GM12878 (cell line): ENCODE data around the gene HSPB7. TPM values are rescaled to one million over a fixed set of nuclear protein-coding genes. Genes with fewer than 3 reads are reported as not detected.

Experiments used
- ATAC-seq: fragments of 200-7000 bp; cut with Tn5 transposase; 3 replicates; pipeline ENCODE4 v1.9.1; 2020; ENCODE audit warnings: mild to moderate bottlenecking, moderate library complexity
- BruUV-seq: library from RNA; stranded (reverse); fragments of 400-500 nt; replicated peaks from 2 replicates; lab custom pipeline; 2021; lab: Mats Ljungman, UMichigan
- CTCF ChIA-PET: fragments of 300-600 bp; sonication (Branson Sonifier 250); formaldehyde crosslinking; extraction: SDS; loops from one replicate; lab custom pipeline; 2021; ENCODE audit warnings: inconsistent platforms; lab: Yijun Ruan, JAX
- POLR2A ChIA-PET: fragments of 350-600 bp; formaldehyde crosslinking; extraction: SDS; loops from one replicate; lab custom pipeline; 2021; ENCODE audit warnings: inconsistent platforms; lab: Charles Lee
- RAD21 ChIA-PET: fragments of 300-600 bp; sonication (Branson Sonifier 250); formaldehyde crosslinking; loops from one replicate; lab custom pipeline; 2023; ENCODE audit warnings: antibody characterized with exemption; ENCODE audit not compliant: unreplicated experiment; lab: Charles Lee
- SMC1A ChIA-PET: fragments of 300-600 bp; sonication (Branson Sonifier 250); formaldehyde crosslinking; loops from one replicate; lab custom pipeline; 2023; ENCODE audit not compliant: unreplicated experiment, uncharacterized antibody; lab: Charles Lee
- DNase-seq: peaks from one replicate; pipeline ENCODE4 v3.0.0-alpha.2; 2011; ENCODE audit warnings: low read depth, low spot score
- FAIRE-seq: peaks from 3 replicates; lab custom pipeline; 2011; peaks lifted over from hg19 to GRCh38; lab: Jason Lieb, UNC
- H2AFZ ChIP-seq: 2 replicates; pipeline ENCODE4 v1.6.0; 2011; ENCODE audit warnings: low read depth, low read length, control low read depth; ENCODE audit not compliant: control insufficient read depth
- H3K27ac ChIP-seq: 2 replicates; pipeline ENCODE4 v1.5.1; 2011; ENCODE audit warnings: control low read depth; ENCODE audit not compliant: control insufficient read depth, insufficient read depth
- H3K27me3 ChIP-seq, 2 experiments: replicated peaks in 1 of 2; 2 replicates each; pipeline versions ENCODE4 v1.6.0 to v1.6.1; 2011; ENCODE audit warnings: low read length in 1 of 2; ENCODE audit not compliant: control insufficient read depth in 2 of 2, insufficient read depth in 2 of 2
- H3K36me3 ChIP-seq, 2 experiments: 2 replicates each; pipeline ENCODE4 v1.5.1; 2011; ENCODE audit warnings: low read length in 1 of 2; ENCODE audit not compliant: control insufficient read depth in 2 of 2, insufficient read depth in 2 of 2
- H3K4me1 ChIP-seq: 2 replicates; pipeline ENCODE4 v1.6.1; 2011; ENCODE audit warnings: mild to moderate bottlenecking, low read length, moderate library complexity, mixed read lengths; ENCODE audit not compliant: control insufficient read depth, insufficient read depth
- H3K4me2 ChIP-seq: 2 replicates; pipeline ENCODE4 v1.6.0; 2011; ENCODE audit warnings: control low read depth; ENCODE audit not compliant: control insufficient read depth, insufficient read depth
- H3K4me3 ChIP-seq: fragments of 200-600 bp; sonication (generic); 2 replicates; pipeline ENCODE4 v1.5.1; 2016
- H3K79me2 ChIP-seq: 2 replicates; pipeline ENCODE4 v1.6.0; 2011; ENCODE audit warnings: low read length; ENCODE audit not compliant: control insufficient read depth, insufficient read depth
- H3K9ac ChIP-seq: 2 replicates; pipeline ENCODE4 v1.8.0; 2011; ENCODE audit warnings: low read length, control low read depth, mixed read lengths; ENCODE audit not compliant: control insufficient read depth, insufficient read depth
- H3K9me3 ChIP-seq: replicated peaks from 3 replicates; pipeline ENCODE4 v1.5.1; 2011; ENCODE audit warnings: mild to moderate bottlenecking, low read length; ENCODE audit not compliant: control insufficient read depth, insufficient read depth
- H4K20me1 ChIP-seq: 2 replicates; pipeline ENCODE4 v1.6.0; 2011; ENCODE audit not compliant: control insufficient read depth, insufficient read depth
- CREM ChIP-seq: IDR thresholded peaks from 2 replicates; pipeline ENCODE4 v1.6.1; 2014; ENCODE audit warnings: antibody characterized with exemption, low read depth
- EP300 ChIP-seq, 2 experiments: fragments of 150-350 bp in 1 of 2; IDR thresholded peaks; 2 replicates each; pipeline ENCODE4 v1.6.1; 2011 to 2012; ENCODE audit warnings: low read depth in 2 of 2, low read length in 2 of 2, borderline replicate concordance in 1 of 2, improper control_type of control experiment in 1 of 2, inconsistent platforms in 1 of 2; ENCODE audit not compliant: control insufficient read depth in 1 of 2
- JUNB ChIP-seq: IDR thresholded peaks from 2 replicates; pipeline ENCODE4 v1.6.1; 2016; ENCODE audit warnings: antibody characterized with exemption, mild to moderate bottlenecking
- KDM1A ChIP-seq: fragments of 200-600 bp; sonication (generic); IDR thresholded peaks from 2 replicates; pipeline ENCODE4 v1.6.1; 2016; ENCODE audit warnings: borderline replicate concordance
- PRDM15 ChIP-seq: fragments of 450-650 bp; formaldehyde crosslinking; IDR thresholded peaks from 2 replicates; pipeline ENCODE4 v1.4.0; 2020; ENCODE audit warnings: mild to moderate bottlenecking, moderate library complexity
- RAD21 ChIP-seq: IDR thresholded peaks from 2 replicates; pipeline ENCODE4 v1.6.1; 2011; ENCODE audit warnings: mild to moderate bottlenecking, low read depth, low read length, moderate library complexity; ENCODE audit not compliant: insufficient read depth
- RBBP5 ChIP-seq: fragments of 200-600 bp; sonication (generic); conservative IDR thresholded peaks from 2 replicates; pipeline ENCODE4 v1.6.1; 2016
- SMARCA5 ChIP-seq: fragments of 450-650 bp; IDR thresholded peaks from 2 replicates; pipeline ENCODE4 v1.6.1; 2017; ENCODE audit warnings: mild to moderate bottlenecking
- STAT1 ChIP-seq: fragments of 450-650 bp; conservative IDR thresholded peaks from 2 replicates; pipeline ENCODE4 v1.6.1; 2014; ENCODE audit warnings: antibody characterized with exemption, mild to moderate bottlenecking
- STAT3 ChIP-seq: IDR thresholded peaks from 2 replicates; pipeline ENCODE4 v1.6.1; 2011; ENCODE audit warnings: low read depth, low read length, improper control_type of control experiment
- SUPT20H ChIP-seq: IDR thresholded peaks from 2 replicates; pipeline ENCODE4 v1.6.1; 2011; ENCODE audit warnings: low read depth, mild to moderate bottlenecking, low read length, moderate library complexity, borderline replicate concordance; ENCODE audit not compliant: control insufficient read depth
- YBX1 ChIP-seq: fragments of 450-650 bp; IDR thresholded peaks from 2 replicates; pipeline ENCODE4 v1.6.1; 2016; ENCODE audit warnings: antibody characterized with exemption
- ZSCAN29 ChIP-seq: fragments of 450-650 bp; IDR thresholded peaks from 2 replicates; pipeline ENCODE4 v1.6.1; 2017; ENCODE audit warnings: mild to moderate bottlenecking, moderate library complexity
- WGBS: methylation state at CpG from one replicate; pipeline ENCODE4 v1.1.6; 2016; ENCODE audit warnings: low lambda C conversion rate; ENCODE audit not compliant: insufficient replicate concordance, insufficient coverage; ENCODE audit errors: missing lambda C conversion rate; 5-methylcytosine and 5-hydroxymethylcytosine counted together
- in situ Hi-C: fragments of 300-500 bp; cut with MboI; formaldehyde crosslinking; loops from 9 replicates; pipeline ENCODE4 v1.14.3; 2018; ENCODE audit warnings: mixed read lengths
- intact Hi-C: fragments of 100-400 bp; cut with micrococcal nuclease; formaldehyde crosslinking; loops from one replicate; pipeline ENCODE4 v1.14.2; 2022; ENCODE audit not compliant: unreplicated experiment
- polyA plus RNA-seq, 11 experiments: library from polyadenylated mRNA; depleted of rRNA in 4 of 11; unstranded in 6 of 11; stranded (reverse) in 5 of 11; fragments of >200 nt; fragmentation: Nextera tagmentation in 4 of 11; fragmentation: Illumina TruSeq in 1 of 11; extraction: Ambion mirVana in 4 of 11; extraction: Trizol in 1 of 11; gene quantifications; 1 replicate in 1 of 11; 2 replicates in 10 of 11; pipeline versions ENCODE4 v1.2.1 to v1.2.3, GENCODE V29; 2011 to 2016; ENCODE audit warnings: inconsistent platforms in 2 of 11, missing spikeins in 2 of 11, low read depth in 1 of 11
- total RNA-seq, 4 experiments: library from RNA; depleted of rRNA in 3 of 4; stranded (reverse); fragments of >200 nt in 3 of 4; fragmentation: Illumina TruSeq in 1 of 4; extraction: Trizol in 1 of 4; gene quantifications; 2 replicates each; pipeline versions ENCODE4 v1.2.1 to v1.2.3, GENCODE V29; 2013 to 2021
- TF ChIP-seq, protein P1 (sequence below): IDR thresholded peaks from 2 replicates; pipeline ENCODE4 v1.6.1; 2011; ENCODE audit warnings: borderline replicate concordance, low read depth, mild to moderate bottlenecking, moderate library complexity, mixed read lengths, low read length; ENCODE audit not compliant: insufficient read depth; ENCODE audit errors: extremely low read length
- TF ChIP-seq, protein P2 (sequence below): fragments of 450-650 bp; formaldehyde crosslinking; IDR thresholded peaks from 2 replicates; pipeline ENCODE4 v1.4.0; 2022; ENCODE audit warnings: mild to moderate bottlenecking, moderate library complexity

The HSPB7 gene
- total and polyA plus RNA-seq, 10 of the 15 experiments (the other 5 are each of a cell fraction or from before 2014, with no cell fraction given), result 0.34 TPM; not detected in 9

GRCh38 chr1:16063226-16063829, 45.5 kb upstream of the HSPB7 start:
- Histone ChIP-seq H3K79me2 (no peaks in the 10 kb centered on the region), H3K4me3 (no peak overlapping the region), H2AFZ (no peak overlapping the region), H3K9ac (no peak overlapping the region), H3K9me3 (no peaks in the 10 kb centered on the region), H4K20me1 (no peaks in the 10 kb centered on the region), H3K27me3 (no peaks in the 10 kb centered on the region; a peak in 1 of 4 replicates), H3K36me3 (no peaks in the 10 kb centered on the region), H3K4me2 (no peak overlapping the region), H3K4me1 (no peaks in the 10 kb centered on the region), H3K27ac (no peak overlapping the region)
- FAIRE-seq (no peak), DNase-seq (no peak), ATAC-seq (no peak)
- in situ Hi-C loops (no loop called here), intact Hi-C loops (no loop called here)
- no TSS peak for BruUV-seq
- CTCF ChIA-PET, result interaction anchor here (1.3 kb wide), 1 partner anchor 9 kb away, joined by 5 read pairs; no protein-coding TSS in a partner anchor
- POLR2A ChIA-PET, result no interaction called here
- RAD21 ChIA-PET, result no interaction called here
- 49% methylated on average over 15 of the region's 15 CpGs for WGBS
- SMC1A ChIA-PET, result no interaction called here
- TF ChIP-seq, protein P1, sequence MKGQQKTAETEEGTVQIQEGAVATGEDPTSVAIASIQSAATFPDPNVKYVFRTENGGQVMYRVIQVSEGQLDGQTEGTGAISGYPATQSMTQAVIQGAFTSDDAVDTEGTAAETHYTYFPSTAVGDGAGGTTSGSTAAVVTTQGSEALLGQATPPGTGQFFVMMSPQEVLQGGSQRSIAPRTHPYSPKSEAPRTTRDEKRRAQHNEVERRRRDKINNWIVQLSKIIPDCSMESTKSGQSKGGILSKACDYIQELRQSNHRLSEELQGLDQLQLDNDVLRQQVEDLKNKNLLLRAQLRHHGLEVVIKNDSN, result no peak
- TF ChIP-seq JUNB (no peak), RAD21 (no peak), CREM (no peak), YBX1 (no peak), SMARCA5 (no peak), EP300 (IDR thresholded peaks at IDR 0.05; ENCODE audit: borderline replicate concordance in 1 of 2, control insufficient read depth in 1 of 2, low read depth in 2 of 2, low read length in 2 of 2) (no peak), ZSCAN29 (no peak), PRDM15 (CRISPR knock-in tag) (no peak), STAT3 (no peak), SUPT20H (no peak), RBBP5 (no peak), KDM1A (no peak), STAT1 (no peak)
- TF ChIP-seq, protein P2, sequence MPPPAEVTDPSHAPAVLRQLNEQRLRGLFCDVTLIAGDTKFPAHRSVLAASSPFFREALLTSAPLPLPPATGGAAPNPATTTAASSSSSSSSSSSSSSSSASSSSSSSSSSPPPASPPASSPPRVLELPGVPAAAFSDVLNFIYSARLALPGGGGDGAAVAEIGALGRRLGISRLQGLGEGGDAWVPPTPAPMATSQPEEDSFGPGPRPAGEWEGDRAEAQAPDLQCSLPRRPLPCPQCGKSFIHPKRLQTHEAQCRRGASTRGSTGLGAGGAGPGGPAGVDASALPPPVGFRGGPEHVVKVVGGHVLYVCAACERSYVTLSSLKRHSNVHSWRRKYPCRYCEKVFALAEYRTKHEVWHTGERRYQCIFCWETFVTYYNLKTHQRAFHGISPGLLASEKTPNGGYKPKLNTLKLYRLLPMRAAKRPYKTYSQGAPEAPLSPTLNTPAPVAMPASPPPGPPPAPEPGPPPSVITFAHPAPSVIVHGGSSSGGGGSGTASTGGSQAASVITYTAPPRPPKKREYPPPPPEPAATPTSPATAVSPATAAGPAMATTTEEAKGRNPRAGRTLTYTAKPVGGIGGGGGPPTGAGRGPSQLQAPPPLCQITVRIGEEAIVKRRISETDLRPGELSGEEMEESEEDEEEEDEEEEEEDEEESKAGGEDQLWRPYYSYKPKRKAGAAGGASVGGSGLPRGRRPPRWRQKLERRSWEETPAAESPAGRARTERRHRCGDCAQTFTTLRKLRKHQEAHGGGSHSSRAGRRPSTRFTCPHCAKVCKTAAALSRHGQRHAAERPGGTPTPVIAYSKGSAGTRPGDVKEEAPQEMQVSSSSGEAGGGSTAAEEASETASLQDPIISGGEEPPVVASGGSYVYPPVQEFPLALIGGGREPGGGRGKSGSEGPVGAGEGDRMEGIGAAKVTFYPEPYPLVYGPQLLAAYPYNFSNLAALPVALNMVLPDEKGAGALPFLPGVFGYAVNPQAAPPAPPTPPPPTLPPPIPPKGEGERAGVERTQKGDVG (CRISPR knock-in tag), result no peak
